Panc1 (cell line): Measurements from ENCODE around the gene DCST1.

Source experiments
- POLR2AphosphoS5 ChIP-seq: IDR thresholded peaks from 2 replicates; pipeline ENCODE4 v1.6.1; 2012; ENCODE audit warnings: mild to moderate bottlenecking, low read depth, low read length, moderate library complexity
- REST ChIP-seq, 2 experiments: IDR thresholded peaks; 2 replicates each; pipeline ENCODE4 v1.6.1; 2011 to 2012; ENCODE audit warnings: low read depth in 2 of 2, control low read depth in 1 of 2, low read length in 1 of 2, mild to moderate bottlenecking in 1 of 2, moderate library complexity in 1 of 2; ENCODE audit not compliant: insufficient read depth in 1 of 2
- TCF7L2 ChIP-seq: IDR thresholded peaks from 2 replicates; pipeline ENCODE4 v1.6.1; 2011; ENCODE audit warnings: mild to moderate bottlenecking, low read depth, low read length, inconsistent platforms
- TF ChIP-seq, protein P1 (sequence below): fragments of 450-650 bp; IDR thresholded peaks from 2 replicates; pipeline ENCODE4 v1.5.1; 2017; ENCODE audit warnings: mild to moderate bottlenecking

DNA sequence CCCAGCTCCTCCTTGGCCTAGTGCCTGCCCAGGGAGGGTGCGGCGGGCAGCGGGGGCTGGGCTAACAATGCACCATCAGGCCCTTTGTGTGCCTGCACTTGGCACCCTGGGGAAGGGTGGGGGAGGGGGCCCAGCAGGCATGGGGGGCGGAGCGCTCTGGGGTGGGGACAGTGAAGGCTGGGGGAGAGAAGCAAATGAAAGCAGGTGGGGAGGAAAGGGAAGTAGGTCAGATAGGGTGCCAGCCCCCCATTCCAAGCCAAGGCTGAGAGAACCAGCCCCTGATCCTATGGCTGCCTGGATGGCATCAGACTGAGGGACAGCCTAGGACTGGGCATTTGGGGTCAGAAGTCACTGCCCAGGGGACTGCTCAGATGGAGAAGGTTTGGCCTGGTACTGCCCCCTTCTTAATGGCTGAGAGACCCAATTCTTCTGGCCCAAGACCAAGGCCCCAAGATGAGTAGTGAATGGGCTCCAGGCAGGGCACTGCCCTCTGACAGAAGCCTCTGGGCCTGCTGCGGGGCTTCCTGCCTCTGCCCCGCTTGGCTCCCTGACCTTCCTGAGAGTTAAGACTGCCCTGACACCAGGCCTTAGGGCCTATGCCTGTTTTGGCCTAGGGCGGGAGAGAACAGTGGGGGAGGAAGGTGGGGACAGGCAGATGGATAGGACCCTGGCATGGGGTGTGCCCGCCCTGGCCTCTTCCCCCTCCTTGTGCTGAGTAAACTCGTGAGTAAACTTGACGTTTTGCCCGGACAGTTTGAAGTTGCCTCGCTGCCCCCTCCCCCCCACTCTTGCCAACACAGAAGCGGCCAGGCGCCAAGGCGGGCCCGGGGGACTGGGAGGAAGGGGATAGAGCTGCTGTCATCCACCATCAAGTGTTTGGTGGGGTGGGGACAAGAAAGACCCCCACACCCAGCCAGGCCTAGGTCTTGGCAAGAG is 28.3 kb upstream of the DCST1 start:
- TF ChIP-seq POLR2AphosphoS5 (peak; percentile 26; the same call in 1 of the 2 replicates), REST (IDR thresholded peaks at IDR 0.05; ENCODE audit: insufficient read depth in 1 of 2, low read depth in 2 of 2, low read length in 1 of 2) (no peak), TCF7L2 (no peak)
- TF ChIP-seq, protein P1, sequence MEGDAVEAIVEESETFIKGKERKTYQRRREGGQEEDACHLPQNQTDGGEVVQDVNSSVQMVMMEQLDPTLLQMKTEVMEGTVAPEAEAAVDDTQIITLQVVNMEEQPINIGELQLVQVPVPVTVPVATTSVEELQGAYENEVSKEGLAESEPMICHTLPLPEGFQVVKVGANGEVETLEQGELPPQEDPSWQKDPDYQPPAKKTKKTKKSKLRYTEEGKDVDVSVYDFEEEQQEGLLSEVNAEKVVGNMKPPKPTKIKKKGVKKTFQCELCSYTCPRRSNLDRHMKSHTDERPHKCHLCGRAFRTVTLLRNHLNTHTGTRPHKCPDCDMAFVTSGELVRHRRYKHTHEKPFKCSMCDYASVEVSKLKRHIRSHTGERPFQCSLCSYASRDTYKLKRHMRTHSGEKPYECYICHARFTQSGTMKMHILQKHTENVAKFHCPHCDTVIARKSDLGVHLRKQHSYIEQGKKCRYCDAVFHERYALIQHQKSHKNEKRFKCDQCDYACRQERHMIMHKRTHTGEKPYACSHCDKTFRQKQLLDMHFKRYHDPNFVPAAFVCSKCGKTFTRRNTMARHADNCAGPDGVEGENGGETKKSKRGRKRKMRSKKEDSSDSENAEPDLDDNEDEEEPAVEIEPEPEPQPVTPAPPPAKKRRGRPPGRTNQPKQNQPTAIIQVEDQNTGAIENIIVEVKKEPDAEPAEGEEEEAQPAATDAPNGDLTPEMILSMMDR: no peak
